Osteoblast (primary cell): ENCODE results near the gene FMN1. TPM values are rescaled to one million over a fixed set of nuclear protein-coding genes. Genes with fewer than 3 reads are reported as not detected.
A peak's percentile ranks its signal among the peaks of the same experiment; 100 is the strongest.

Experiments
- DNase-seq: peaks from one replicate; pipeline ENCODE4 v3.0.0; 2011; ENCODE audit warnings: low spot score, mixed read lengths; ENCODE audit not compliant: insufficient read length; ENCODE audit errors: missing footprints
- H2AFZ ChIP-seq: 2 replicates; pipeline ENCODE4 v1.6.0; 2011; ENCODE audit warnings: mild to moderate bottlenecking, low read length
- H3K27ac ChIP-seq: 2 replicates; pipeline ENCODE4 v1.5.1; 2011; ENCODE audit warnings: mild to moderate bottlenecking, low read depth, low read length, moderate library complexity
- H3K27me3 ChIP-seq: 2 replicates; pipeline ENCODE4 v1.6.0; 2012; ENCODE audit warnings: mild to moderate bottlenecking, control low read depth, inconsistent platforms, low read length, moderate library complexity; ENCODE audit not compliant: insufficient read depth
- H3K36me3 ChIP-seq: 2 replicates; pipeline ENCODE4 v1.5.1; 2011; ENCODE audit warnings: mild to moderate bottlenecking, low read length, control low read depth, moderate library complexity; ENCODE audit not compliant: insufficient read depth
- H3K4me1 ChIP-seq: 2 replicates; pipeline ENCODE4 v1.5.1; 2011; ENCODE audit warnings: mild to moderate bottlenecking, low read length, control low read depth, moderate library complexity; ENCODE audit not compliant: insufficient read depth
- H3K4me2 ChIP-seq: 2 replicates; pipeline ENCODE4 v1.6.0; 2011; ENCODE audit warnings: mild to moderate bottlenecking, low read length; ENCODE audit not compliant: insufficient read depth
- H3K4me3 ChIP-seq: fragments of 200-600 bp; sonication (generic); 3 replicates; pipeline ENCODE4 v1.5.1; 2012; ENCODE audit warnings: mild to moderate bottlenecking, low read length, inconsistent platforms; ENCODE audit not compliant: insufficient read depth
- H3K79me2 ChIP-seq: 2 replicates; pipeline ENCODE4 v1.6.0; 2012; ENCODE audit warnings: mild to moderate bottlenecking, low read length, control low read depth, inconsistent platforms; ENCODE audit not compliant: insufficient read depth
- H3K9me3 ChIP-seq: 2 replicates; pipeline ENCODE4 v1.5.1; 2011; ENCODE audit warnings: low read depth, low read length, control low read depth
- H4K20me1 ChIP-seq: 2 replicates; pipeline ENCODE4 v1.6.0; 2012; ENCODE audit warnings: mild to moderate bottlenecking, low read length, control low read depth; ENCODE audit not compliant: insufficient read depth
- total RNA-seq: library from RNA; depleted of rRNA; stranded (reverse); fragments of >200 nt; gene quantifications from 2 replicates; pipeline ENCODE4 v1.2.3, GENCODE V29; 2012
- TF ChIP-seq, protein P1 (sequence below): IDR thresholded peaks from 2 replicates; pipeline ENCODE4 v1.5.1; 2011; ENCODE audit warnings: mild to moderate bottlenecking, low read depth, low read length, moderate library complexity; ENCODE audit errors: extremely low read depth

FMN1 gene
- total RNA-seq, 1 donor: 9.0 TPM

DNA sequence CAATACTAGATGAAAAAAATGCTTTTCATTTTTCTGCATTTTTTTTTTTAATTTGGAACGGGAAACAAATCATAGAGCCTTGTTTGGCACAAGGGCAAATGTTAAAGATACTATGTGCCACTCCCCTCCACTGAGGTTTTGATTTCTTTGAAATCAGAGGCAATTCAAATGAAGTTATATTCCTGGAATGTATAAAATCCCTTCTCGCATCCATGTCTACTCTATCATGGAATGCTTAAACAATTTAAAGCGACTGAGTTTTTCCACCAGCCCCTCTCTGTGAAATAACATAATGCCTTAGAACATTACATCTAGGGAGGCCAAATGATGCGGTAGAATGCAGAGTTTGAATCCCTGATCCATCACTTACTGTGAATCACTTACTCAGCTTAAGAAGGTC lies 69.7 kb downstream of the FMN1 start:
- H3K4me3 ChIP-seq: no peak overlapping the region
- TF ChIP-seq, protein P1, sequence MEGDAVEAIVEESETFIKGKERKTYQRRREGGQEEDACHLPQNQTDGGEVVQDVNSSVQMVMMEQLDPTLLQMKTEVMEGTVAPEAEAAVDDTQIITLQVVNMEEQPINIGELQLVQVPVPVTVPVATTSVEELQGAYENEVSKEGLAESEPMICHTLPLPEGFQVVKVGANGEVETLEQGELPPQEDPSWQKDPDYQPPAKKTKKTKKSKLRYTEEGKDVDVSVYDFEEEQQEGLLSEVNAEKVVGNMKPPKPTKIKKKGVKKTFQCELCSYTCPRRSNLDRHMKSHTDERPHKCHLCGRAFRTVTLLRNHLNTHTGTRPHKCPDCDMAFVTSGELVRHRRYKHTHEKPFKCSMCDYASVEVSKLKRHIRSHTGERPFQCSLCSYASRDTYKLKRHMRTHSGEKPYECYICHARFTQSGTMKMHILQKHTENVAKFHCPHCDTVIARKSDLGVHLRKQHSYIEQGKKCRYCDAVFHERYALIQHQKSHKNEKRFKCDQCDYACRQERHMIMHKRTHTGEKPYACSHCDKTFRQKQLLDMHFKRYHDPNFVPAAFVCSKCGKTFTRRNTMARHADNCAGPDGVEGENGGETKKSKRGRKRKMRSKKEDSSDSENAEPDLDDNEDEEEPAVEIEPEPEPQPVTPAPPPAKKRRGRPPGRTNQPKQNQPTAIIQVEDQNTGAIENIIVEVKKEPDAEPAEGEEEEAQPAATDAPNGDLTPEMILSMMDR: no peak
- peak; percentile 8 for DNase-seq
- H2AFZ ChIP-seq: no peak overlapping the region
- no peaks in the 10 kb centered on the region for H3K79me2 ChIP-seq
- no peaks in the 10 kb centered on the region for H4K20me1 ChIP-seq
- H3K27me3 ChIP-seq: no peaks in the 10 kb centered on the region
- peaks cover 22% of the 10 kb centered on the region for H3K4me1 ChIP-seq
- no peak overlapping the region for H3K27ac ChIP-seq
- H3K36me3 ChIP-seq: no peaks in the 10 kb centered on the region
- no peak overlapping the region for H3K4me2 ChIP-seq
- H3K9me3 ChIP-seq: no peaks in the 10 kb centered on the region

DNA sequence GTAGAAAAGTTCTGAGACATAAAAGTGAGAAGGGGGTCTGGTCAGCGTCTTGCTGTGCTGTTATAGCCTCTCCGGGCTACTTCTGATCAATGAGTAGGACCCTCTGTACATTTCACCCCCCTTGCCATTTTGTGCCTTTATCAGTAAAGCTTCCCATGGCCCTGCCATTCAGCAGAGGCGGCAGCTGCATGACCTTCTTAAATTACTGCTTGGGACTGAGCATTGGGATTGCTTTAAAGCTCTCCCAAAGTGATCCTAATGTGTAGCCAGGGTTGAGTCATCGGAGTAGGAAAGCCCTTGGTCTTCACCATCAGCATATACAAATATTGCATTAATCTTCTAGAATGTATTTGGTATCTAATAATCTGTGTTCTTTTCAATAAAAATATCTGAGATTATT lies 70.2 kb downstream of the FMN1 start:
- H3K27ac ChIP-seq: no peak overlapping the region
- no peaks in the 10 kb centered on the region for H4K20me1 ChIP-seq
- peaks cover 22% of the 10 kb centered on the region for H3K4me1 ChIP-seq
- DNase-seq: peak; percentile 25
- H3K27me3 ChIP-seq: no peaks in the 10 kb centered on the region
- H3K79me2 ChIP-seq: no peaks in the 10 kb centered on the region
- H3K4me2 ChIP-seq: no peak overlapping the region
- no peaks in the 10 kb centered on the region for H3K36me3 ChIP-seq
- no peak overlapping the region for H2AFZ ChIP-seq
- H3K9me3 ChIP-seq: no peaks in the 10 kb centered on the region
- TF ChIP-seq, protein P1: no peak
- no peak overlapping the region for H3K4me3 ChIP-seq

DNA sequence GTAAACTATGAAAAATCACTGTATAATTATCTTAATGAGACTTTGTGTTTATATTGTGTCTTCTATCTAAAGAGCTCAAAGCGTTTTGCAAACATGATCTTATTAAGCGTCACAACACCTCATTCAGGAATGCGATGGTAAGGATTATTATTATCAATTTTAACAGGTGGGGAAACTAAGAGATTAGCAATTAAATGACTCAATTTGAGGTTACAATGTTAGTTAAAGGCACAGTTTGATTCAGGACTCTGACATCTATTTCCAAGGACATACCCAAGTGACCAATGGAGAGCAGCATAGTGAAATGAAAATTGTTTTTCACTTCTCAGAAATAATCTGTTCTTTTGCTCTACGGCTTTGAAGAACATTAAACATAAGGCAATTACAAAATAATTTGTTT lies 74.6 kb downstream of the FMN1 start:
- no peaks in the 10 kb centered on the region for H3K9me3 ChIP-seq
- H3K27me3 ChIP-seq: no peaks in the 10 kb centered on the region
- TF ChIP-seq, protein P1: no peak
- no peak overlapping the region for H2AFZ ChIP-seq
- peaks cover 1% of the 10 kb centered on the region for H3K4me1 ChIP-seq
- no peaks in the 10 kb centered on the region for H4K20me1 ChIP-seq
- no peak overlapping the region for H3K27ac ChIP-seq
- no peaks in the 10 kb centered on the region for H3K79me2 ChIP-seq
- no peak overlapping the region for H3K4me2 ChIP-seq
- no peaks in the 10 kb centered on the region for H3K36me3 ChIP-seq
- H3K4me3 ChIP-seq: no peak overlapping the region
- no peak for DNase-seq

- H3K27ac ChIP-seq: no peak overlapping the region
- TF ChIP-seq, protein P1: no peak
- no peak overlapping the region for H3K4me2 ChIP-seq
- H3K4me1 ChIP-seq: no peaks in the 10 kb centered on the region
- no peaks in the 10 kb centered on the region for H4K20me1 ChIP-seq
- DNase-seq: no peak
- H3K27me3 ChIP-seq: no peaks in the 10 kb centered on the region
- no peaks in the 10 kb centered on the region for H3K79me2 ChIP-seq
- no peaks in the 10 kb centered on the region for H3K36me3 ChIP-seq
- no peak overlapping the region for H2AFZ ChIP-seq
- H3K9me3 ChIP-seq: no peaks in the 10 kb centered on the region
- no peak overlapping the region for H3K4me3 ChIP-seq
Measured at GRCh38 chr15:33119273-33119672, 75.2 kb downstream of the FMN1 start.
